OCI-LY7 (cell line): ENCODE results near the gene CLIC4.
A peak's percentile ranks its signal among the peaks of the same experiment; 100 is the strongest.

Source experiments
- EZH2phosphoT487 ChIP-seq: fragments of 200-600 bp; sonication (generic); IDR thresholded peaks from 2 replicates; pipeline ENCODE4 v1.6.1; 2018; ENCODE audit warnings: low read depth, borderline replicate concordance, mild to moderate bottlenecking, mixed run types, antibody characterized with exemption, low read length, moderate library complexity, mixed read lengths
- TF ChIP-seq, protein P1 (sequence below): fragments of 200-600 bp; sonication (generic); conservative IDR thresholded peaks from 2 replicates; pipeline ENCODE4 v1.5.1; 2014; ENCODE audit warnings: mild to moderate bottlenecking, antibody characterized with exemption, low read length, moderate library complexity, mixed read lengths

DNA sequence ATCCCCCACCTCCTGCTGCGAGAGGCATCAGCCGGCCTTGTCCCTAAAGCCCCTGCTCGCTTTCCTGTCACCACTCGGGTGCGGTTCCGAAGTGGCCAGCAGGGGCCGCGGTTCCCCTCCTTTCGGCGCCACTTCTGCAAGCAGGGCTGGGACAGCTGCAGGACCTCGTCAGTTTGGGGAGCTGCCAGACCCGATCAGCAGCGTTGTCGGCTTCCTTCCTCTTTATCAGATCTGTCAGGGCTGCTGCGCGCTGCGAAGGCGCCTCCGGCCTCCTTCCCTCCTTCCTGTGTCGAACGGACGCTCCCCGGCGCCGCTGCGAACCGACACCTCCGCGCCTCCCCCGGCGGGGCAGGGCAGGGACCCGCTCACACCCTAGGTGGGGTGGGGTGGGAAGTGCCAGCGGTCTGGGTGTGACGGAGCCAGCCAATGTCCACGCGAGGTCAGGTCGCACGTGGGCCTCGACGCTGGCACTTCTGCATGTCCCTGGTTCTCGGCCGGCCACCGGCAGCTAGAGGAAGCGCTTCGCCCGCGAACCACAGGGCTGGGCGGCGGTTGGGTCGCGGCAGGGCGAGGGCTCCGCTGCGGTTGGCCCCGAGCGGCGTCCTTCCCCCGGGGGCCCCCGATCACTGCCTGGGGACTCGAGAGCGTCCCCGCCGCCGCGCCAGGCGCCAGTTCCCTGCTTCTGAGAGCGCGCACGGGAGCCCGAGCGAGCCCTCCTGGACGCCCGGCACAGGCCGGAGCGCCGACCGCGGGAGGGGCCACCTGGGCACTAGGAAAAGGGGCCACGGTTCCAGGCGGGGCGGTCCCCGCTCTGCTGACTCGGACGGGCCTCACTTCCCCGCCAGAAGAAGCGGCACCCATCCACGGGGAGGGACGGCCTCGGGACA is 103.0 kb downstream of the CLIC4 start:
- TF ChIP-seq, protein P1, sequence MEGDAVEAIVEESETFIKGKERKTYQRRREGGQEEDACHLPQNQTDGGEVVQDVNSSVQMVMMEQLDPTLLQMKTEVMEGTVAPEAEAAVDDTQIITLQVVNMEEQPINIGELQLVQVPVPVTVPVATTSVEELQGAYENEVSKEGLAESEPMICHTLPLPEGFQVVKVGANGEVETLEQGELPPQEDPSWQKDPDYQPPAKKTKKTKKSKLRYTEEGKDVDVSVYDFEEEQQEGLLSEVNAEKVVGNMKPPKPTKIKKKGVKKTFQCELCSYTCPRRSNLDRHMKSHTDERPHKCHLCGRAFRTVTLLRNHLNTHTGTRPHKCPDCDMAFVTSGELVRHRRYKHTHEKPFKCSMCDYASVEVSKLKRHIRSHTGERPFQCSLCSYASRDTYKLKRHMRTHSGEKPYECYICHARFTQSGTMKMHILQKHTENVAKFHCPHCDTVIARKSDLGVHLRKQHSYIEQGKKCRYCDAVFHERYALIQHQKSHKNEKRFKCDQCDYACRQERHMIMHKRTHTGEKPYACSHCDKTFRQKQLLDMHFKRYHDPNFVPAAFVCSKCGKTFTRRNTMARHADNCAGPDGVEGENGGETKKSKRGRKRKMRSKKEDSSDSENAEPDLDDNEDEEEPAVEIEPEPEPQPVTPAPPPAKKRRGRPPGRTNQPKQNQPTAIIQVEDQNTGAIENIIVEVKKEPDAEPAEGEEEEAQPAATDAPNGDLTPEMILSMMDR, result peak; percentile 87
- no peak for TF ChIP-seq EZH2phosphoT487
